GM23338 (cell line): ENCODE results near the gene DNAH17. TPM values are rescaled to one million over a fixed set of nuclear protein-coding genes. Genes with fewer than 3 reads are reported as not detected.

Experiments used
- ATAC-seq: fragments of 200-7000 bp; cut with Tn5 transposase; 3 replicates; pipeline ENCODE4 v1.9.1; 2020
- DNase-seq: peaks from one replicate; pipeline ENCODE4 v3.0.0-alpha.2; 2015; ENCODE audit warnings: low spot score
- H2AFZ ChIP-seq: fragments of 200-600 bp; sonication (generic); 2 replicates; pipeline ENCODE4 v1.8.0; 2016; ENCODE audit warnings: antibody characterized with exemption, mild to moderate bottlenecking, moderate library complexity
- H3F3A ChIP-seq: fragments of 200-600 bp; sonication (generic); replicated peaks from 2 replicates; pipeline ENCODE4 v1.8.0; 2017; ENCODE audit warnings: antibody characterized with exemption, mixed run types, low read depth
- H3K27ac ChIP-seq: fragments of 200-600 bp; sonication (generic); 2 replicates; pipeline ENCODE4 v1.6.1; 2016; ENCODE audit warnings: low read depth
- H3K27me3 ChIP-seq: fragments of 200-600 bp; sonication (generic); 2 replicates; pipeline ENCODE4 v1.8.0; 2016; ENCODE audit warnings: mild to moderate bottlenecking, mixed run types, moderate library complexity; ENCODE audit not compliant: insufficient read depth
- H3K36me3 ChIP-seq: fragments of 200-600 bp; sonication (generic); 2 replicates; pipeline ENCODE4 v1.8.0; 2016; ENCODE audit warnings: mild to moderate bottlenecking; ENCODE audit not compliant: insufficient read depth
- H3K4me1 ChIP-seq: fragments of 200-600 bp; sonication (generic); 2 replicates; pipeline ENCODE4 v1.8.0; 2016; ENCODE audit warnings: mild to moderate bottlenecking, moderate library complexity; ENCODE audit not compliant: insufficient read depth
- H3K4me2 ChIP-seq: fragments of 200-600 bp; sonication (generic); 2 replicates; pipeline ENCODE4 v1.7.1; 2017; ENCODE audit warnings: mixed run types
- H3K4me3 ChIP-seq: fragments of 200-600 bp; sonication (generic); 2 replicates; pipeline ENCODE4 v1.6.1; 2016; ENCODE audit warnings: mixed run types
- H3K79me2 ChIP-seq: fragments of 200-600 bp; sonication (generic); replicated peaks from 2 replicates; pipeline ENCODE4 v1.8.0; 2017; ENCODE audit warnings: mild to moderate bottlenecking; ENCODE audit not compliant: insufficient read depth
- H3K9me2 ChIP-seq: fragments of 200-600 bp; sonication (generic); 2 replicates; pipeline ENCODE4 v1.8.0; 2017; ENCODE audit not compliant: insufficient read depth
- H4K20me1 ChIP-seq: fragments of 200-600 bp; sonication (generic); replicated peaks from 2 replicates; pipeline ENCODE4 v1.8.0; 2017; ENCODE audit warnings: mild to moderate bottlenecking; ENCODE audit not compliant: insufficient read depth
- H3K27ac Mint-ChIP-seq: 2 replicates; pipeline ENCODE4 v1.8.0; 2020; ENCODE audit warnings: inconsistent platforms, mild to moderate bottlenecking, moderate library complexity, mixed read lengths
- H3K27me3 Mint-ChIP-seq: 3 replicates; pipeline ENCODE4 v1.8.0; 2022; ENCODE audit warnings: low read depth, mild to moderate bottlenecking, moderate library complexity, mixed read lengths, inconsistent platforms; ENCODE audit not compliant: insufficient read depth, poor library complexity
- H3K36me3 Mint-ChIP-seq: 3 replicates; pipeline ENCODE4 v1.8.0; 2021; ENCODE audit warnings: low read depth, mild to moderate bottlenecking, inconsistent platforms, moderate library complexity, mixed read lengths
- H3K4me1 Mint-ChIP-seq: 3 replicates; pipeline ENCODE4 v1.8.0; 2020; ENCODE audit warnings: mild to moderate bottlenecking, inconsistent platforms, mixed read lengths
- H3K4me3 Mint-ChIP-seq: 3 replicates; pipeline ENCODE4 v1.8.0; 2021; ENCODE audit warnings: moderate library complexity, mild to moderate bottlenecking, inconsistent platforms, mixed read lengths
- H3K9me3 Mint-ChIP-seq: 3 replicates; pipeline ENCODE4 v1.8.0; 2020; ENCODE audit warnings: moderate library complexity, mild to moderate bottlenecking, inconsistent platforms, mixed read lengths
- CREB1 ChIP-seq: fragments of 250-450 bp; sonication (Bioruptor Pico); IDR thresholded peaks from 2 replicates; pipeline ENCODE4 v1.5.0; 2020; ENCODE audit warnings: low read depth, mild to moderate bottlenecking, moderate library complexity
- CTCF ChIP-seq, 2 experiments: fragments of 200-600 bp in 1 of 2; sonication (generic) in 1 of 2; conservative IDR thresholded peaks; 2 replicates each; pipeline versions ENCODE4 v1.5.1 to v1.6.1; 2016 to 2017; ENCODE audit warnings: antibody characterized with exemption in 2 of 2, low read depth in 2 of 2, mild to moderate bottlenecking in 2 of 2, moderate library complexity in 1 of 2
- ETS1 ChIP-seq: IDR thresholded peaks from 2 replicates; pipeline ENCODE4 v1.6.1; 2016; ENCODE audit warnings: antibody characterized with exemption
- EZH2 ChIP-seq: fragments of 200-600 bp; sonication (generic); IDR thresholded peaks from one replicate; pipeline ENCODE4 v1.8.0; 2017; ENCODE audit warnings: antibody characterized with exemption, mild to moderate bottlenecking, low read depth; ENCODE audit not compliant: unreplicated experiment
- EZH2phosphoT487 ChIP-seq: fragments of 200-600 bp; sonication (generic); IDR thresholded peaks from one replicate; pipeline ENCODE4 v1.8.1; 2018; ENCODE audit warnings: antibody characterized with exemption; ENCODE audit not compliant: unreplicated experiment
- JUNB ChIP-seq: IDR thresholded peaks from one replicate; pipeline ENCODE4 v1.6.1; 2016; ENCODE audit warnings: antibody characterized with exemption; ENCODE audit not compliant: unreplicated experiment
- NANOG ChIP-seq: IDR thresholded peaks from 2 replicates; pipeline ENCODE4 v1.6.1; 2016; ENCODE audit warnings: antibody characterized with exemption, borderline replicate concordance
- POLR2AphosphoS5 ChIP-seq: IDR thresholded peaks from 2 replicates; pipeline ENCODE4 v1.6.1; 2016; ENCODE audit warnings: antibody characterized with exemption, low read depth
- REST ChIP-seq: IDR thresholded peaks from one replicate; pipeline ENCODE4 v1.6.1; 2018; ENCODE audit warnings: antibody characterized with exemption; ENCODE audit not compliant: unreplicated experiment
- STAT1 ChIP-seq: IDR thresholded peaks from one replicate; pipeline ENCODE4 v1.6.1; 2016; ENCODE audit warnings: antibody characterized with exemption; ENCODE audit not compliant: unreplicated experiment
- ZNF114 ChIP-seq: fragments of 250-450 bp; sonication (Bioruptor Pico); IDR thresholded peaks from 2 replicates; pipeline ENCODE4 v1.5.0; 2020; ENCODE audit warnings: mild to moderate bottlenecking, moderate library complexity
- ZNF331 ChIP-seq: fragments of 250-450 bp; sonication (Bioruptor Pico); IDR thresholded peaks from 2 replicates; pipeline ENCODE4 v1.5.0; 2020; ENCODE audit warnings: low read depth, mild to moderate bottlenecking, moderate library complexity
- ZNF462 ChIP-seq: fragments of 250-450 bp; sonication (Bioruptor Pico); IDR thresholded peaks from 2 replicates; pipeline ENCODE4 v1.5.0; 2020; ENCODE audit warnings: mild to moderate bottlenecking, moderate library complexity
- polyA plus RNA-seq: library from polyadenylated mRNA; unstranded; fragments of >200 nt; fragmentation: Nextera tagmentation; extraction: Ambion mirVana; gene quantifications from 2 replicates; pipeline ENCODE4 v1.2.1, GENCODE V29; 2016
- total RNA-seq: library from RNA; depleted of rRNA; stranded (reverse); fragments of >200 nt; shearing (Covaris generic); gene quantifications from 2 replicates; pipeline ENCODE4 v1.2.3, GENCODE V29; 2014

The DNAH17 gene
- total and polyA plus RNA-seq, 2 experiments from 2014 or later, result 0.59 to 2.0 TPM

GRCh38 chr17:78523934-78524655 lies 53.1 kb downstream of the DNAH17 start:
- H2AFZ ChIP-seq, result no peak overlapping the region
- Mint-ChIP-seq H3K9me3 (no peaks in the 10 kb centered on the region), H3K4me1 (peaks cover 6% of the 10 kb centered on the region), H3K27ac (no peak overlapping the region), H3K36me3 (no peaks in the 10 kb centered on the region), H3K27me3 (peaks cover 4% of the 10 kb centered on the region), H3K4me3 (no peak overlapping the region)
- H3K4me2 ChIP-seq, result no peak overlapping the region
- H3F3A ChIP-seq, result no peaks in the 10 kb centered on the region
- no peaks in the 10 kb centered on the region for H3K27me3 ChIP-seq
- H3K27ac ChIP-seq, result no peak overlapping the region
- no peaks in the 10 kb centered on the region for H4K20me1 ChIP-seq
- H3K4me1 ChIP-seq, result no peaks in the 10 kb centered on the region
- no peak overlapping the region for H3K4me3 ChIP-seq
- H3K9me2 ChIP-seq, result no peaks in the 10 kb centered on the region
- TF ChIP-seq EZH2phosphoT487, result no peak
- TF ChIP-seq ETS1, result no peak
- no peak for TF ChIP-seq REST
- TF ChIP-seq CTCF (conservative IDR thresholded peaks at IDR 0.05; ENCODE audit: low read depth in 2 of 2), result no peak
- no peak for TF ChIP-seq STAT1
- no peak for TF ChIP-seq EZH2
- TF ChIP-seq ZNF331 (CRISPR knock-in tag), result no peak
- no peak for TF ChIP-seq ZNF462 (CRISPR knock-in tag)
- no peak for TF ChIP-seq NANOG
- TF ChIP-seq JUNB, result no peak
- no peak for TF ChIP-seq CREB1 (CRISPR knock-in tag)
- TF ChIP-seq POLR2AphosphoS5, result no peak
- no peak for TF ChIP-seq ZNF114 (CRISPR knock-in tag)
- no peaks in the 10 kb centered on the region for H3K36me3 ChIP-seq
- ATAC-seq (no peak), DNase-seq (no peak)
- no peaks in the 10 kb centered on the region for H3K79me2 ChIP-seq
